Astrocyte (in vitro differentiated cells and primary cell): ENCODE results near the gene NDUFV3. TPM values are rescaled to one million over a fixed set of nuclear protein-coding genes. Genes with fewer than 3 reads are reported as not detected.
"Not testable (repeated sequence)": the region's sequence is repeated elsewhere in the genome, so short reads cannot be mapped to it uniquely, and the experiment has no call there.

ENCODE experiments used
- DNase-seq: peaks from one replicate; pipeline ENCODE4 v3.0.0-alpha.2; 2010; ENCODE audit warnings: low read depth
- FAIRE-seq: peaks from 2 replicates; lab custom pipeline; 2011; peaks lifted over from hg19 to GRCh38; lab: Jason Lieb, UNC
- H2AFZ ChIP-seq: 2 replicates; pipeline ENCODE4 v1.6.0; 2012; ENCODE audit warnings: low read depth, low read length, inconsistent platforms
- H3K27ac ChIP-seq: 2 replicates; pipeline ENCODE4 v1.5.1; 2011; ENCODE audit warnings: low read depth, low read length, inconsistent platforms
- H3K27me3 ChIP-seq: 2 replicates; pipeline ENCODE4 v1.6.0; 2011; ENCODE audit warnings: low read length, inconsistent platforms; ENCODE audit not compliant: insufficient read depth
- H3K36me3 ChIP-seq: 2 replicates; pipeline ENCODE4 v1.5.1; 2011; ENCODE audit warnings: low read length, inconsistent platforms; ENCODE audit not compliant: insufficient read depth
- H3K4me1 ChIP-seq: 2 replicates; pipeline ENCODE4 v1.5.1; 2011; ENCODE audit warnings: low read length, inconsistent platforms; ENCODE audit not compliant: insufficient read depth
- H3K4me2 ChIP-seq: 2 replicates; pipeline ENCODE4 v1.6.0; 2012; ENCODE audit warnings: low read length, inconsistent platforms
- H3K4me3 ChIP-seq: 2 replicates; pipeline ENCODE4 v1.5.1; 2011; ENCODE audit warnings: low read depth, mild to moderate bottlenecking, low read length, inconsistent platforms; ENCODE audit not compliant: insufficient read depth
- H3K79me2 ChIP-seq: 2 replicates; pipeline ENCODE4 v1.6.0; 2012; ENCODE audit warnings: mild to moderate bottlenecking, low read length, inconsistent platforms; ENCODE audit not compliant: insufficient read depth
- H3K9ac ChIP-seq: 2 replicates; pipeline ENCODE4 v1.6.0; 2012; ENCODE audit warnings: mild to moderate bottlenecking, low read length, inconsistent platforms
- H3K9me3 ChIP-seq: 2 replicates; pipeline ENCODE4 v1.5.1; 2012; ENCODE audit warnings: low read depth, mild to moderate bottlenecking, low read length, inconsistent platforms; ENCODE audit not compliant: insufficient read depth
- H4K20me1 ChIP-seq: 2 replicates; pipeline ENCODE4 v1.6.0; 2012; ENCODE audit warnings: low read length, inconsistent platforms; ENCODE audit not compliant: insufficient read depth
- H3K27ac Mint-ChIP-seq: one replicate; pipeline ENCODE4 v1.8.0; 2021; ENCODE audit warnings: mild to moderate bottlenecking, mixed read lengths; ENCODE audit not compliant: unreplicated experiment
- H3K27me3 Mint-ChIP-seq: one replicate; pipeline ENCODE4 v1.8.0; 2021; ENCODE audit warnings: low read depth, mixed read lengths; ENCODE audit not compliant: unreplicated experiment
- H3K36me3 Mint-ChIP-seq: one replicate; pipeline ENCODE4 v1.8.0; 2021; ENCODE audit warnings: low read depth, mixed read lengths; ENCODE audit not compliant: unreplicated experiment
- H3K4me1 Mint-ChIP-seq: one replicate; pipeline ENCODE4 v1.8.0; 2021; ENCODE audit warnings: low read depth, mixed read lengths; ENCODE audit not compliant: unreplicated experiment
- H3K4me3 Mint-ChIP-seq: one replicate; pipeline ENCODE4 v1.8.0; 2021; ENCODE audit warnings: mild to moderate bottlenecking, moderate library complexity, mixed read lengths; ENCODE audit not compliant: unreplicated experiment
- H3K9me3 Mint-ChIP-seq: one replicate; pipeline ENCODE4 v1.8.0; 2021; ENCODE audit warnings: mild to moderate bottlenecking, mixed read lengths; ENCODE audit not compliant: unreplicated experiment
- EZH2 ChIP-seq: IDR thresholded peaks from 2 replicates; pipeline ENCODE4 v1.6.1; 2012; ENCODE audit warnings: mild to moderate bottlenecking, low read length, inconsistent platforms; ENCODE audit not compliant: insufficient read depth
- total RNA-seq: library from RNA; stranded (reverse); gene quantifications from 2 replicates; pipeline ENCODE4 v1.2.1, GENCODE V29; 2021
- TF ChIP-seq, protein P1 (sequence below): IDR thresholded peaks from 2 replicates; pipeline ENCODE4 v1.5.1; 2011; ENCODE audit warnings: low read depth, mild to moderate bottlenecking, inconsistent platforms, low read length, moderate library complexity; ENCODE audit not compliant: insufficient read depth

The NDUFV3 gene
- total RNA-seq, 1 donor from 2014 or later: 42.5 TPM

DNA sequence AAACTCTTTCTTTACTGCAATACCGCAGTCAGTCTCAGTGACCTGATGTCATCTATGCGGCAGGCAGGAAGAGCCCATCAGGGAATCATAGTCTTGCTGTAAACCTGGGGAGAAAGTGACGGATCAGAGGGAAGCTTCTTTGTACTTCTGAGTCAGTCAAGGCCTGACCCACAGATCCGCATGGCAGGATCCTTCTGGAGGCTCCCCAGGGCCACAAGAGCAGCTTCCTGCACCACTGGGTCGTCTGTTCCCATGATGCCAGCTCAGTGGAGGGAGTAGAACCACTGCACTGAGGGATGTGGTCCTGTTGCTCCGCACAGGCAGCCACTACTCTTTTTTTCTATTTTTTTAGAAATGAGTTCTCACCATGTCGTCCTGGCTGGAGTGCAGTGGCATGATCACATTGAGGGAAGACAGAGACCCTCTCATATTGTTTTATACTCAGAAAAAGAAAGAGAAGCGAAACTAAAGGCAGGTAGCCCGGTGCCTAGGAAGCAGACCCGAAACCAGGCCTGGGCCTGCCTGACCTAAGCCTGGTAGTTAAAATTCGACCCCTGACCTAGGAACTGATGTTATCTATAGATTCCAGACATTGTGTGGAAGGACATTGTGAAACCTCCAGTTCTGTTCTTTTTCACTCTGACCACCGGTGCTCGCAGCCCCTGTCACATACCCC, 38.6 kb downstream of the NDUFV3 start:
- Histone ChIP-seq H3K36me3 (no peaks in the 10 kb centered on the region), H2AFZ (no peak overlapping the region), H3K4me1 (no peaks in the 10 kb centered on the region), H4K20me1 (no peaks in the 10 kb centered on the region), H3K9me3 (no peaks in the 10 kb centered on the region), H3K4me3 (no peak overlapping the region), H3K4me2 (no peak overlapping the region), H3K27me3 (no peaks in the 10 kb centered on the region), H3K27ac (no peak overlapping the region), H3K9ac (no peak overlapping the region), H3K79me2 (no peaks in the 10 kb centered on the region)
- peaks cover 8% of the 10 kb centered on the region for H3K4me1 Mint-ChIP-seq
- peaks cover 2% of the 10 kb centered on the region for H3K27me3 Mint-ChIP-seq
- DNase-seq: no peak
- H3K4me3 Mint-ChIP-seq: no peak overlapping the region
- no peaks in the 10 kb centered on the region for H3K36me3 Mint-ChIP-seq
- peak overlapping the region; percentile 18 for H3K27ac Mint-ChIP-seq
- FAIRE-seq: no peak
- TF ChIP-seq EZH2: no peak
- TF ChIP-seq, protein P1, sequence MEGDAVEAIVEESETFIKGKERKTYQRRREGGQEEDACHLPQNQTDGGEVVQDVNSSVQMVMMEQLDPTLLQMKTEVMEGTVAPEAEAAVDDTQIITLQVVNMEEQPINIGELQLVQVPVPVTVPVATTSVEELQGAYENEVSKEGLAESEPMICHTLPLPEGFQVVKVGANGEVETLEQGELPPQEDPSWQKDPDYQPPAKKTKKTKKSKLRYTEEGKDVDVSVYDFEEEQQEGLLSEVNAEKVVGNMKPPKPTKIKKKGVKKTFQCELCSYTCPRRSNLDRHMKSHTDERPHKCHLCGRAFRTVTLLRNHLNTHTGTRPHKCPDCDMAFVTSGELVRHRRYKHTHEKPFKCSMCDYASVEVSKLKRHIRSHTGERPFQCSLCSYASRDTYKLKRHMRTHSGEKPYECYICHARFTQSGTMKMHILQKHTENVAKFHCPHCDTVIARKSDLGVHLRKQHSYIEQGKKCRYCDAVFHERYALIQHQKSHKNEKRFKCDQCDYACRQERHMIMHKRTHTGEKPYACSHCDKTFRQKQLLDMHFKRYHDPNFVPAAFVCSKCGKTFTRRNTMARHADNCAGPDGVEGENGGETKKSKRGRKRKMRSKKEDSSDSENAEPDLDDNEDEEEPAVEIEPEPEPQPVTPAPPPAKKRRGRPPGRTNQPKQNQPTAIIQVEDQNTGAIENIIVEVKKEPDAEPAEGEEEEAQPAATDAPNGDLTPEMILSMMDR: no peak
- peaks cover 2% of the 10 kb centered on the region for H3K9me3 Mint-ChIP-seq

DNA sequence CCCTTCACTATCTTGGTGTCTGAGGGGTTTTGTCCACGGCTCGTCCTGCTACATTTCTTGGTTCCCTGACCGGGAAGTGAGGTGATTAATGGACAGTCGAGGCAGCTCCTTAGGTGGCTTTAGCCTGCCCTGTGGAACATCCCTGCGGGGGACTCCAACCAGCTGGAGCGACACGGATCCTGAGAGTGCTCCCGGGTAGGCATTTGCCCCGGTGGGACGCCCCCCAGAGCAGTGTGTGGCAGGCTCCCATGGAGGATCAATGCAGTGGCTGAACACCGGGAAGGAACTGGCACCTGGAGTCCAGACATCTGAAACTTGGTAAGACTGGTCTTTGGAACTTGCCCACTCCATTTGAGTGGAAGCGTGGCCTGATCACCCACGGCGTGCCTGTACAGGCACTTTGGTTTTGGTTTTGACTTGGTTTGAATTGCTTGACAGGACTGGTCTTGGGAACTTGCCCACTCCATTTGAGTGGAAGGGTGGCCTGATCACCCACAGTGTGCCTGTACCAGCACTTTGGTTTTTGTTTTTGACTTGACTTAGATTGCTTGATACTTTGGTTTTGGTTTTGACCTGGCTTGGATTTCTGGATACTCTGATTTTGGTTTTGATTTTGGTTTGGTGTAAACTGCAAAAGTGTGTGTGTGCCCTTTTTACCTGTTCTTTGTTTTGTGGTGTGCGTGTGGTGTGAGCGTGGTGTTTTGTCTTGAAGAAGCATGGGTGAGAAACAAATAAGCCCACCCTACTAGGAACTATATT, 39.4 kb downstream of the NDUFV3 start:
- H3K36me3 ChIP-seq, H3K79me2 ChIP-seq, H3K4me3 Mint-ChIP-seq, H2AFZ ChIP-seq, H3K36me3 Mint-ChIP-seq, DNase-seq, H4K20me1 ChIP-seq, H3K27ac ChIP-seq, H3K27ac Mint-ChIP-seq, FAIRE-seq, H3K4me2 ChIP-seq, H3K9me3 Mint-ChIP-seq, H3K27me3 Mint-ChIP-seq, H3K9ac ChIP-seq, H3K9me3 ChIP-seq, H3K4me3 ChIP-seq, H3K4me1 ChIP-seq, H3K27me3 ChIP-seq: not testable (repeated sequence)
- H3K4me1 Mint-ChIP-seq: peaks cover 14% of the 10 kb centered on the region

DNA sequence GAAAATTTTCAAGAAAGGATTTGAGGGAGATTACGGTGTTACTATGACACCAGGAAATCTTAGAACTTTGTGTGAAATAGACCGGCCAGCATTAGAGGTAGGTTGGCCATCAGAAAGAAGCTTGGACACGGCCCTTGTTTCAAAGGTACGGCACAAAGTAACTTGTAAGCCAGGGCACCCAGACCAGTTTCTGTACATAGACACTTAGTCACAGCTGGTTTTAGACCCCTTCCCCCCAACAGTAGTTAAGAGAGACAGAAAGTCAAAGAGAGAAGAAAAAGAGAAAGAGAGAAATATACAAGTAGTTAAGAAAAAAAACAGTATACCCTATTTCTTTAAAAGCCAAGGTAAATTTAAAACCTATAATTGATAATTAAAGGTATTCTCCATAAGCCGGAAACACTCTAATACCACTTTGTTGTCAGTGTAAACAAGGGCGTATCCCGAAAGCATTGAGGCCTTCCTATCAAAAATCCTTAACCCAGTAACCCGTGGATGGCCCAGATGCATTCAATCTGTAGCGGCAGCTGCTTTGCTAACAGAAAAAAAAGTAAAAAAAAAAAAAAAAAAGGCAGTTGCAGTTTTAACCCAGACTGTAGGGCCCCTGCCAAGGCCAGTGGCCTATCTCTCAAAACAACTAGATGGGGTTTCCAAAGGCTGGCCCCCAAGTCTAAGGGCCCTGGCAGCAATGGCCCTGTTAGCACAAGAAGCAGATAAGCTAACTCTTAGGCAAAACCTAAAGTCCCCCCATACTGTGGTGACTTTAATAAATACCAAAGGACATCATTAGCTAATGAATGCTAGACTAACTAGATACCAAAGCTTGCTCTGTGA, 40.2 kb downstream of the NDUFV3 start:
- H2AFZ ChIP-seq, H3K9me3 ChIP-seq, H3K27ac Mint-ChIP-seq, H3K4me1 ChIP-seq, FAIRE-seq, H3K27me3 Mint-ChIP-seq, H3K9me3 Mint-ChIP-seq, DNase-seq, H3K4me2 ChIP-seq, H3K79me2 ChIP-seq, H3K36me3 Mint-ChIP-seq, H4K20me1 ChIP-seq, H3K27ac ChIP-seq, H3K4me3 ChIP-seq, H3K9ac ChIP-seq, H3K27me3 ChIP-seq, H3K36me3 ChIP-seq, H3K4me3 Mint-ChIP-seq: not testable (repeated sequence)
- peaks cover 14% of the 10 kb centered on the region for H3K4me1 Mint-ChIP-seq

DNA sequence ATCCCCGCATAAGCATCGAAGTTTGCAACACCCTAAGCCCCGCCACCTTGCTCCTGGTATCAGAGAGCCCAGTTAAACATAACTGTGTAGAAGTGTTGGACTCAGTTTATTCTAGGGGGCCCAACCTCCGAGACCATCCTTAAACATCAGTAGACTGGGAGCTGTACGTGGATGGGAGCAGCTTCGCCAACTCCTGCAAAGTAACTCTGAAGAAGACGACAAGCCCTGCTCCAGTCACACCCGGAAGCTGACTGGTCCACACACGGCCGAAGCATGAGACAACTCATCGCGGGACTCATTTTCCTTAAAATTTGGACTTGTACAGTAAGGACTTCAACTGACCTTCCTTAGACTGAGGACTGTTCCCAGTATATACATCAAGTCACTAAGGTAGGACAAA, 40.9 kb downstream of the NDUFV3 start:
- H3K36me3 Mint-ChIP-seq, H3K4me3 ChIP-seq, H3K9me3 Mint-ChIP-seq, H2AFZ ChIP-seq, H3K9me3 ChIP-seq, H4K20me1 ChIP-seq, H3K27ac Mint-ChIP-seq, H3K9ac ChIP-seq, H3K4me3 Mint-ChIP-seq, H3K27me3 Mint-ChIP-seq, H3K27ac ChIP-seq, H3K27me3 ChIP-seq, H3K4me1 ChIP-seq, FAIRE-seq, DNase-seq, H3K36me3 ChIP-seq, H3K4me2 ChIP-seq, H3K79me2 ChIP-seq: not testable (repeated sequence)
- peaks cover 14% of the 10 kb centered on the region for H3K4me1 Mint-ChIP-seq

DNA sequence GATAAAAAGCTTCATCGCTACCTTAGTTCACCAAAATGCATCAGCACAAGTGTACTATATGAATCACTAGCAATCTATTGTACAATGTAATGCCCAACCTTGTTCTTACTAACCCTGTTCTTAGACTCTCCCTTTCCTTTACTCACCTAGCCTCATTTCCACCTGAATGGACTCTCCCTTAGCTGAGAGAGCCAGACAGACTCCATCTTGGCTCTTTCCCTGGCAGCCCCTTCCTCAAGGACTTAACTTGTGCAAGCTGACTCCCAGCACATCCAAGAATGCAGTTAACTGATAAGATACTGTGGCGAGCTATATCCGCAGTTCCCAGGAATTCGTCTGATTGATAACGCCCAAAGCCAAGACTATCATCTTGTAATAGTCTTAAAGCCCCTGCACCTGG, 43.3 kb downstream of the NDUFV3 start:
- DNase-seq, H3K4me2 ChIP-seq, H3K9ac ChIP-seq, H3K9me3 ChIP-seq, H2AFZ ChIP-seq, H3K27ac Mint-ChIP-seq, H3K27me3 Mint-ChIP-seq, H3K36me3 Mint-ChIP-seq, H3K36me3 ChIP-seq, H3K9me3 Mint-ChIP-seq, H3K27me3 ChIP-seq, H3K4me1 ChIP-seq, H3K4me3 Mint-ChIP-seq, H3K27ac ChIP-seq, H3K79me2 ChIP-seq, H4K20me1 ChIP-seq, H3K4me3 ChIP-seq, FAIRE-seq: not testable (repeated sequence)
- H3K4me1 Mint-ChIP-seq: peaks cover 22% of the 10 kb centered on the region
